OCI-LY1 (cell line): Measurements from ENCODE around the gene SLC22A15.

Source experiments
- H2AFZ ChIP-seq: fragments of 200-600 bp; sonication (generic), shearing (Covaris generic); 2 replicates; pipeline ENCODE4 v1.6.0; 2014; ENCODE audit warnings: antibody characterized with exemption, mild to moderate bottlenecking, low read length
- H3F3A ChIP-seq: fragments of 200-600 bp; sonication (generic), shearing (Covaris generic); 2 replicates; pipeline ENCODE4 v1.6.0; 2014; ENCODE audit warnings: mild to moderate bottlenecking, antibody characterized with exemption, low read length, moderate library complexity; ENCODE audit not compliant: insufficient read depth
- H3K27ac ChIP-seq: fragments of 200-600 bp; sonication (generic); 2 replicates; pipeline ENCODE4 v1.5.1; 2014; ENCODE audit warnings: low read length, mixed run types, mild to moderate bottlenecking, low read depth; ENCODE audit not compliant: poor library complexity, severe bottlenecking
- H3K27me3 ChIP-seq: fragments of 200-600 bp; sonication (generic); 2 replicates; pipeline ENCODE4 v1.6.0; 2014; ENCODE audit warnings: antibody characterized with exemption, mild to moderate bottlenecking, low read length, moderate library complexity; ENCODE audit not compliant: insufficient read depth
- H3K36me3 ChIP-seq: fragments of 200-600 bp; sonication (generic); 2 replicates; pipeline ENCODE4 v1.6.1; 2014; ENCODE audit warnings: mild to moderate bottlenecking, antibody characterized with exemption, low read length, moderate library complexity, mixed read lengths; ENCODE audit not compliant: insufficient read depth
- H3K4me1 ChIP-seq: fragments of 200-600 bp; sonication (generic); 2 replicates; pipeline ENCODE4 v1.5.1; 2014; ENCODE audit warnings: mild to moderate bottlenecking, low read length, moderate library complexity; ENCODE audit not compliant: insufficient read depth, severe bottlenecking
- H3K4me2 ChIP-seq: fragments of 200-600 bp; sonication (generic), shearing (Covaris generic); 2 replicates; pipeline ENCODE4 v1.6.1; 2014; ENCODE audit warnings: low read length
- H3K4me3 ChIP-seq: fragments of 200-600 bp; sonication (generic); 2 replicates; pipeline ENCODE4 v1.5.1; 2014; ENCODE audit warnings: low read length, low read depth, mild to moderate bottlenecking, mixed read lengths; ENCODE audit not compliant: poor library complexity, severe bottlenecking
- H3K79me2 ChIP-seq: fragments of 200-600 bp; shearing (Covaris generic); 2 replicates; pipeline ENCODE4 v1.6.1; 2016; ENCODE audit warnings: mixed run types, low read length, mixed read lengths; ENCODE audit not compliant: insufficient read depth
- H3K9ac ChIP-seq: fragments of 200-600 bp; sonication (generic), shearing (Covaris generic); 2 replicates; pipeline ENCODE4 v1.6.1; 2014; ENCODE audit warnings: mild to moderate bottlenecking, low read length, mixed read lengths
- H3K9me2 ChIP-seq: fragments of 200-600 bp; sonication (generic), shearing (Covaris generic); 2 replicates; pipeline ENCODE4 v1.6.1; 2014; ENCODE audit warnings: low read depth, mild to moderate bottlenecking, low read length, mixed read lengths
- H3K9me3 ChIP-seq: fragments of 200-600 bp; shearing (Covaris generic); 2 replicates; pipeline ENCODE4 v1.6.1; 2014; ENCODE audit warnings: low read length, mixed read lengths
- H4K20me1 ChIP-seq: fragments of 200-600 bp; sonication (generic), shearing (Covaris generic); 2 replicates; pipeline ENCODE4 v1.6.0; 2016; ENCODE audit warnings: mild to moderate bottlenecking, low read length; ENCODE audit not compliant: insufficient read depth
- CTCF ChIP-seq: fragments of 200-600 bp; sonication (generic), shearing (Covaris generic); IDR thresholded peaks from 2 replicates; pipeline ENCODE4 v1.5.1; 2017; ENCODE audit warnings: mild to moderate bottlenecking, antibody characterized with exemption, low read length, moderate library complexity, mixed read lengths
- EZH2 ChIP-seq: fragments of 200-600 bp; sonication (generic), shearing (Covaris generic); IDR thresholded peaks from 2 replicates; pipeline ENCODE4 v1.8.0; 2017; ENCODE audit warnings: borderline replicate concordance, mixed run types, mild to moderate bottlenecking, antibody characterized with exemption, low read length, moderate library complexity, mixed read lengths

SLC22A15 gene

GRCh38 chr1:116015679-116016078 is 39.4 kb downstream of the SLC22A15 start:
- Histone ChIP-seq H3F3A (no peaks in the 10 kb centered on the region), H3K9me3 (no peaks in the 10 kb centered on the region), H3K4me1 (no peaks in the 10 kb centered on the region), H4K20me1 (no peaks in the 10 kb centered on the region), H3K27ac (no peak overlapping the region), H3K27me3 (no peaks in the 10 kb centered on the region), H2AFZ (no peak overlapping the region), H3K9me2 (no peaks in the 10 kb centered on the region), H3K36me3 (no peaks in the 10 kb centered on the region), H3K79me2 (no peaks in the 10 kb centered on the region), H3K4me3 (no peak overlapping the region), H3K9ac (no peak overlapping the region), H3K4me2 (no peak overlapping the region)
- TF ChIP-seq EZH2 (no peak), CTCF (no peak)

GRCh38 chr1:116018007-116018406 is 41.7 kb downstream of the SLC22A15 start:
- TF ChIP-seq EZH2 (no peak), CTCF (no peak)
- Histone ChIP-seq H3K79me2 (no peaks in the 10 kb centered on the region), H3K27ac (no peak overlapping the region), H3K9me2 (no peaks in the 10 kb centered on the region), H2AFZ (no peak overlapping the region), H3K4me3 (no peak overlapping the region), H3K4me2 (no peak overlapping the region), H3K36me3 (no peaks in the 10 kb centered on the region), H4K20me1 (no peaks in the 10 kb centered on the region), H3K9me3 (no peaks in the 10 kb centered on the region), H3K27me3 (no peaks in the 10 kb centered on the region), H3F3A (no peaks in the 10 kb centered on the region), H3K4me1 (no peaks in the 10 kb centered on the region), H3K9ac (no peak overlapping the region)

- H3K79me2 ChIP-seq = no peaks in the 10 kb centered on the region
Measured at GRCh38 chr1:116019653-116020253, 43.4 kb downstream of the SLC22A15 start.

More at GRCh38 chr1:116019653-116020253, 43.4 kb downstream of the SLC22A15 start:
- Histone ChIP-seq H3K27me3 (no peaks in the 10 kb centered on the region), H3K4me1 (no peaks in the 10 kb centered on the region), H3K36me3 (no peaks in the 10 kb centered on the region), H3K9me3 (no peaks in the 10 kb centered on the region), H3K9me2 (no peaks in the 10 kb centered on the region), H2AFZ (no peak overlapping the region), H4K20me1 (no peaks in the 10 kb centered on the region), H3K9ac (no peak overlapping the region), H3K4me2 (no peak overlapping the region), H3K4me3 (no peak overlapping the region), H3F3A (no peaks in the 10 kb centered on the region), H3K27ac (no peak overlapping the region)
- no peak for TF ChIP-seq EZH2
- no peak for TF ChIP-seq CTCF
